Activated CD4-positive, alpha-beta T cell treated with anti-CD3 and anti-CD28 coated beads, Interleukin-2, amount 10 ng/mL, durations not matched to agents 24 days and 14 days (primary cell): ENCODE results near the gene SLC6A9. TPM values are rescaled to one million over a fixed set of nuclear protein-coding genes. Genes with fewer than 3 reads are reported as not detected.
A peak's percentile ranks its signal among the peaks of the same experiment; 100 is the strongest.

Source experiments
- DNase-seq: peaks from one replicate; pipeline ENCODE4 v3.0.0; 2022
- H3K27ac Mint-ChIP-seq: one replicate; pipeline ENCODE4 v1.8.0; 2022; ENCODE audit warnings: mild to moderate bottlenecking, mixed read lengths
- H3K27me3 Mint-ChIP-seq: one replicate; pipeline ENCODE4 v1.8.0; 2022; ENCODE audit warnings: mixed read lengths
- H3K36me3 Mint-ChIP-seq: one replicate; pipeline ENCODE4 v1.8.0; 2022; ENCODE audit warnings: low read depth, mild to moderate bottlenecking, mixed read lengths
- H3K4me1 Mint-ChIP-seq: one replicate; pipeline ENCODE4 v1.8.0; 2021; ENCODE audit warnings: mixed read lengths
- H3K4me3 Mint-ChIP-seq: one replicate; pipeline ENCODE4 v1.8.0; 2022; ENCODE audit warnings: mild to moderate bottlenecking, moderate library complexity, mixed read lengths
- H3K9me3 Mint-ChIP-seq: one replicate; pipeline ENCODE4 v1.8.0; 2021; ENCODE audit warnings: mixed read lengths
- intact Hi-C: fragments of 100-400 bp; cut with micrococcal nuclease; formaldehyde crosslinking; loops from one replicate; pipeline ENCODE4 v1.15.1; 2023
- total RNA-seq: library from RNA; stranded (reverse); gene quantifications from 2 replicates; pipeline ENCODE4 v1.2.3, GENCODE V29; 2022

The SLC6A9 gene
- total RNA-seq: 6.3 and 6.5 TPM in 2 replicates

DNA sequence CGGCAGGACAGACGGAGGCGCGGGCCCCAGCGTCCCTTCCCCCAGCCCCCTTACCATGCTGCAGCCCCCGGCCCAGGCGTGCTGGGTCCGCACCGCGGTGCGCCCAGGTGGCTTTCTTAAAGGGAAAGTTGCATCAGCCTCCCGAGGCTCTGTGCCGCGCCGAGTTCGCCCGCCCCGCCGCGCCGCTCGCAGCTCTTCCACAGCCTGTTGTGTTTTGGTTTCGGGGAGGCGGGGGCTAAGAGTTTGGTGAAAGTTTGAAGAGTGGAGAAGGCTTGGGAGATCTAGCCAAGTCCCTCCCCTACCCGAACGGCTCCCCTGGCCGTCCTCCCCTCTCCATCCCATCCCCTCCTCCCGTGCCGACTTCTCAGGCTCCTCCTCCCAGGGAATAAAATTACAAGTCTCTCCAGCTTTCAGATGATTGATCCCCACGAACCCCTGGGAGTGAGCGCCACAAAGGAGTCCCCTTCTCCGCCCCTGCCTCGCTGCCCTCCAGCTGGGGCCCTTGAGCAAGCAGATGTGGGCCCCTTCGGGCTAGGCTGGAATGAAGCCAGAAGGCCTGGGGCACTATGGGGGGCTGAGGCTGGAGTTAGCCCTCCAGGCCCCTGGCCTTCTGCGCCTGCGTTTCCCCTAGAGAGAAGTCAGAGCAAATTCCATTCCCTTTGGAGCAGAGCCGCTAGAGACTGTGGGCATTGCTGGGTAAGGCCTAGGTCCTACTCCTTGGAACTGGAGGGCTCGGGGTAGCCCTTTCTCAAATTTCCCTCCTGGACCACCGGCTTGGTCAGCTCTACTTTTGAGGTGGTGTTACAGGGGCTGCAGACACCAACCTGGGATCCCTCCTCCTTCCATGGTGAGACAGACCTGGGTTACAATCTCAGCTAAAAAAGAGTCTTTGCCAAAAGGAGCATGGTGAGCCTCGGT lies at the start of gene SLC6A9:
Gene SLC6A9, minus strand, starts transcription at position 211 of the 918 bp plus-strand sequence. CDS start 7,185 bp downstream, outside the sequence.
- no peaks in the 10 kb centered on the region for H3K9me3 Mint-ChIP-seq
- no peaks in the 10 kb centered on the region for H3K36me3 Mint-ChIP-seq
- DNase-seq: peak; percentile 84
- intact Hi-C loops: loop anchor here (2.0 to 10.0 kb wide), 4 partner anchors 57 to 1551 kb away; partner anchors contain the start of genes ATP6V0B, CFAP57, EBNA1BP2 and NASP
- H3K27me3 Mint-ChIP-seq: no peaks in the 10 kb centered on the region
- H3K4me3 Mint-ChIP-seq: peak within 1 kb of the TSS; percentile 90
- H3K4me1 Mint-ChIP-seq: peaks cover 32% of the 10 kb centered on the region
- H3K27ac Mint-ChIP-seq: peak within 1 kb of the TSS; percentile 85

DNA sequence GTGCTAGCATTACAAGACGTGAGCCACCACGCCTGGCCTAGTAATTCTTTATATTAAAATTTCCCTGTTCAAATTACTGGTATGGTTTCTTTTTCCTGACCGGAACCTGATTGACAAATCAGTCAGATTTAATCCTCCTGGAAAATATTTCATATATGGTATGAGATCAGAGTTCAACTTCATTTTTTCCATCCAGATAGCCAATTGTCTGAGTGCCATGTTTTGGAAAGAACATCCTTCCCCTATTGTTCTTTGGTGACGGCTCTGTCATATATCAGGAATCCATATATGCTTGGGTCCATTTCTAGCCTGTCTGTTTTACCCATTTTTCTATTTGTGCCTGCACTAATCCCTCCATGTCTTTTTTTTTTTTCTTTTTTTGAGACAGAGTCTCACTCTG lies 48.3 kb upstream of the SLC6A9 start:
- DNase-seq: no peak
- Mint-ChIP-seq H3K36me3 (no peaks in the 10 kb centered on the region), H3K4me1 (no peaks in the 10 kb centered on the region), H3K4me3 (no peak overlapping the region), H3K27ac (no peak overlapping the region), H3K27me3 (peaks cover 20% of the 10 kb centered on the region), H3K9me3 (no peaks in the 10 kb centered on the region)
- intact Hi-C loops: no loop called here

DNA sequence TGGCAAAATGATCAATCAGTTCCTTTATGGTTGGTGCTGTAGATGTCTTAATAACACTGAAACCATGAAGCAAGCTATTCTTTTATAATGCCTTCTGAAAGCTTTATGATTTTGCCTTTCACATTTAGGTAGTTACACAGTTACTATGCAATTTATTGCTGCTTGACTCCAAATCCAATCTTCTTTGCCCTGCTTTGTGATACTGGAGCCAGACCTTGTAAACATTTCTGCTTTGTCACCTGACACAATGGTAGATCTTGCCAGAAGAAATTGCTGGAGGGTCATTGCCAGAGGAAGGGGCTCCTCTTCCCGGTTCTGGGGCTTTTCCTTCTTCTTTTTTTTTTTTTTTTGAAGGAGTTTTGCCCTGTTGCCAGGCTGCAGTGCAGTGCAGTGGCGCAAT lies 46.8 kb upstream of the SLC6A9 start:
- DNase-seq: no peak
- H3K36me3 Mint-ChIP-seq: no peaks in the 10 kb centered on the region
- peaks cover 26% of the 10 kb centered on the region for H3K27me3 Mint-ChIP-seq
- no peaks in the 10 kb centered on the region for H3K9me3 Mint-ChIP-seq
- no peak overlapping the region for H3K27ac Mint-ChIP-seq
- intact Hi-C loops: no loop called here
- H3K4me3 Mint-ChIP-seq: no peak overlapping the region
- no peaks in the 10 kb centered on the region for H3K4me1 Mint-ChIP-seq

DNA sequence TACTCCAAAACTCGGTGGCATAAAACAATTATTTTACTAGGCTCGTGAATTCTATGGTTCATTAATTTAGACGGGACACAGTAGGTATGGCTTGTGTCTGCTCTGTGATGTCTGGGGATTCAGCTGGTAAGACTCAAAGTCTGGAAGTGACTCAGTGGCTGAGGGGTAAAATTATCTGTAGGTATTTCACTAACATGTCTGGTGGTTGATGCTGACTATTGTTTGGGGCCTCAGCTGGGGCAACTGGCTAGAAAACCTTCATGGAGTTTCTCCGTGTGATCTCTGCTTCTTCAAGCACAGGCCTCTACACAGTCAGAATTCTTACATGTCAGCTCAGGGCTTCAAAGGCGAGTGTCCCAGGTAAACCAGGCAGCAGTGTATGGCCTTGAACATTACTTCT lies 46.2 kb upstream of the SLC6A9 start:
- intact Hi-C loops: no loop called here
- no peak overlapping the region for H3K27ac Mint-ChIP-seq

DNA sequence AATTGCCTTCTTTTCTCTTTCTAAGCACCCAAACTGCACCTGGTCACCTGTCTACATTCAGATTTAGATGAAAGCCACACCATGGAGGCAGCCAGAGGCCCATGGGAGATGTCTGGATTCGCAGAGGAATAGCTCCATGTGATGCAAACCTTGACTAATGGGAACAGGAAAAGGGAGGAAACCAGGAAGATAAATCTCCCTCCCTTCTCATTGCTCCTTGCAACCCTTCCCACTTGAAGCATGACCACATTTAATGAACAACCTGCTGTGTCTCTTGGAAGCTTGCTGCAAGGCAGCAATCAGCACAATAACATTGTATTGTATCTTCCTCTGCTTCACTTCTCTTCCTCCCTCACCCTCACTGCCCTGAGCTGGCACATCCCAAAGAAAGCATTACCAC lies 44.8 kb upstream of the SLC6A9 start:
- DNase-seq: no peak
- H3K4me3 Mint-ChIP-seq: no peak overlapping the region
- H3K27ac Mint-ChIP-seq: no peak overlapping the region
- H3K9me3 Mint-ChIP-seq: no peaks in the 10 kb centered on the region
- H3K27me3 Mint-ChIP-seq: peaks cover 26% of the 10 kb centered on the region
- peaks cover 3% of the 10 kb centered on the region for H3K4me1 Mint-ChIP-seq
- intact Hi-C loops: no loop called here
- no peaks in the 10 kb centered on the region for H3K36me3 Mint-ChIP-seq

More for the DNA sequence above, 46.2 kb upstream of the SLC6A9 start:
- Mint-ChIP-seq H3K4me3 (no peak overlapping the region), H3K4me1 (no peaks in the 10 kb centered on the region), H3K27me3 (peaks cover 27% of the 10 kb centered on the region), H3K9me3 (no peaks in the 10 kb centered on the region), H3K36me3 (no peaks in the 10 kb centered on the region)
- no peak for DNase-seq

DNA sequence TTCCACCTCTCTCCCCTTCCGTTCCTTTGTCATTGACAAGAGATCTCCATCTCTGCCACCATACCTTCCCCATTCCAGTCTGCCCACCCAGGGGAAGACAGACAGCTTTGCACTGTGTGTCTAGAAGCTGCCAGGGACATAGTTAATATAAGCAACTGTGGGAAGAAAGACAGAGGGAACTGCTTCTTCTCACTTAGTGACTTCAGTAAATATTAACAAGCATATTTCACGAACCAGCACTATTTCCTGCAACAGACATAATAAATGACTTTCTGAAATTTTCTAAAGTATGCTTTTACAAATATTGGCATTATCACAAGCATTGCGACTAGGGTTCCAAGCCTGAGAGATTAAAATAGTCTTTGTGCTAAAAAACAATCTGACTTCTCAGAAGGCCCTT lies 43.2 kb upstream of the SLC6A9 start:
- Mint-ChIP-seq H3K9me3 (no peaks in the 10 kb centered on the region), H3K36me3 (no peaks in the 10 kb centered on the region), H3K27ac (no peak overlapping the region), H3K4me3 (no peak overlapping the region), H3K27me3 (peaks cover 27% of the 10 kb centered on the region), H3K4me1 (peaks cover 3% of the 10 kb centered on the region)
- intact Hi-C loops: no loop called here
- DNase-seq: no peak

DNA sequence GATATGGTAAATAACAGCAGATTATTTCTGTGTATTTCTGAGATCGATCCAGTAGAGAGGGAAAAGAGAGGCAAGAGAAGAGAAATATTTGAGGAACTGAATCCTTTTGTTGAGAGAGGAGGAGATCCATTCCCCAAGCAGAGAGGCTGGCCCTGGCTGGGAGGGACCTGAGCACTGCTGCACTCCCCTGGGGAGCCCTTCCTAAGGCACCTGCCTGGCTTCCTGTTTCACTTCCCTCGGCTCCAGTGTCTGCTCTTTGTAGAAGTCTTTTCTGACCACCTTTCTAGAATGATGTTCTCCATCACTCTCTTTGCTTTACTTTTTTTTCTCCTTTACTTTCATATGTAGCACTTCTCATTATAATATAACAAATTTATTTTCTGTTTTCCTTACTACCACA lies 42.3 kb upstream of the SLC6A9 start:
- peaks cover 3% of the 10 kb centered on the region for H3K4me1 Mint-ChIP-seq
- no peak for DNase-seq
- no peaks in the 10 kb centered on the region for H3K9me3 Mint-ChIP-seq
- H3K27ac Mint-ChIP-seq: no peak overlapping the region
- H3K4me3 Mint-ChIP-seq: no peak overlapping the region
- no peaks in the 10 kb centered on the region for H3K36me3 Mint-ChIP-seq
- peaks cover 26% of the 10 kb centered on the region for H3K27me3 Mint-ChIP-seq
- intact Hi-C loops: no loop called here

DNA sequence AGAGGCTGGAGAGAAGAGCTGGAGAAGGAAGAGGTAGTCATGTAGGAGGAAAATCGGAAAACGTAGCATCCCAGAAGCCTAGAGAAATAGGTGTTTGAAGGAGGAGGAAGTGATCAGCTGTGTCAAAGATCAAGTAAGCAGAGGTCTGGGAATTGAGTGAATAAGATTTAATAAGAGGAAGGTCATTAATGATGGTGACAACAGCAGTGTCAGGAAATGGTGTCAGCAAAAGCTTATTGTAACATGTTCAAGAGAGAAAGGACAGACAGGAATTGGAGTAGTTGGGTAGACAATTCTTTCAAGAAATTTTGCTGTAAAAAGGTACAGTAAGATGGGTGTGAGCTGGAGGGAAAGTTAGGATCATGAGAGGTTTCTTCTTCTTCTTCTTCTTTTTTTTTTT lies 41.6 kb upstream of the SLC6A9 start:
- H3K27me3 Mint-ChIP-seq: peaks cover 26% of the 10 kb centered on the region
- intact Hi-C loops: no loop called here
- no peak overlapping the region for H3K27ac Mint-ChIP-seq
- H3K4me3 Mint-ChIP-seq: no peak overlapping the region
- peaks cover 3% of the 10 kb centered on the region for H3K4me1 Mint-ChIP-seq
- H3K36me3 Mint-ChIP-seq: no peaks in the 10 kb centered on the region
- no peak for DNase-seq
- H3K9me3 Mint-ChIP-seq: no peaks in the 10 kb centered on the region

DNA sequence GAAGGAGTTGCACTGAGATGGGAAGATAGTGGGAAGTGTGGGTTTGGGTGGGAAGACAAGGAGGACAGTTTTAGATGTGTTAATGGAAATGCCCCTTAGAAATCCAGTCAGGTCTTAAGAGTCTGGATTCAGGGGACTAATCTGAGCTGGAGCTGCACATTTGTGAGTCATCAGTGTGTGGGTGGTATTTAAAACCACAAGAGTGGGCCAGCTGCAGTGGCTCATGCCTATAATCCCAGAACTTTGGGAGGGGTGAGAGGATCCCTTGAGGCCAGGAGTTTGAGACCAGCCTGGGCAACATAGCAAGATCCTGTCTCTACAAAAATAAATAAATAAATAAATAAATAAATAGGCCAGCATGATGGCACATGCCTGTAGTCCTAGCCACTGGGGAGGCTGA lies 40.9 kb upstream of the SLC6A9 start:
- Mint-ChIP-seq H3K4me1 (peaks cover 3% of the 10 kb centered on the region), H3K27ac (no peak overlapping the region), H3K9me3 (no peaks in the 10 kb centered on the region), H3K36me3 (no peaks in the 10 kb centered on the region), H3K4me3 (no peak overlapping the region), H3K27me3 (peaks cover 28% of the 10 kb centered on the region)
- intact Hi-C loops: no loop called here
- DNase-seq: no peak

DNA sequence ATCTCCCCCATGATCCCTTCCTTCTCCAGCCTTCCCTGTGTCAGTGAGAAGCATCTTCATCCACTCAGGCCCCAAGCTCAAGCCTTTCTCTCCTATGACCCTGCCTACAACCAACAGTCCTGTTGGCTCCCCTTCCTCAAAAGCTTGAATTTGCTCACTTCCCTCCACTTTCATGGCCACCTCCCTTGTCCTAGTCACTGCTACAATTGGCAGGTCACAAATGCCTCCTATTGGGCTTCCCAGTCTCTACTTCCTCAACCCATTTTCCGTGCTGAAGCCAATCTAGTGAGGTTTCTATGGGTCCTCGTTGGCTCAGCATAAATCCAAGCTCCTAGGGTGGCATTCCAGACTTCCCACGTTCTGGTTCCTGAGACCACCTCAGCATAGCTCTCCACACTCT lies 40.2 kb upstream of the SLC6A9 start:
- Mint-ChIP-seq H3K9me3 (no peaks in the 10 kb centered on the region), H3K27ac (no peak overlapping the region), H3K36me3 (no peaks in the 10 kb centered on the region), H3K4me1 (peaks cover 3% of the 10 kb centered on the region), H3K4me3 (no peak overlapping the region), H3K27me3 (peaks cover 28% of the 10 kb centered on the region)
- intact Hi-C loops: no loop called here
- DNase-seq: no peak

DNA sequence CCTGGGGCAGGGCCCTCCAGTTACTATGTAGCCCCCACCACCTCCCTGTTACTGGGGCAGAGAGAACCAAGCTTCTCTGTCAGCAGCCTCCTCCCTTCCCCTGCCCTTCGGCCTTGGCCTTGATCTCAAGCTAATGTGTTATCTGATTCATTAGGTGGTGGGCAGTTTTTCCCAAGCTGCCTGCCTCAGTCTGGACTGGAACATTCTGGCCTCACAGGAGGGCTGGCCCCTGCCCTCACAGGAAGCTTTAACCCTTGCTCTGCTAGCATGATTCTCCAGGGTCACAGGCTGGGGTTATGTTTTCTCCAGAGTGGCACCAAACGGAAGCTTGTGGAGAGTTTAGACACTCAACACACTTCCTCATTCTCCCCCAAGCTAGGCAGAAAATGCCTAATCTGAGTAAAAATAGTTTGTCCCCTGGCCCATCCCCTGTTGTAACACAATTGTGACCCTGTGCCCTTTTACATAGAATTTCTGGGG lies 37.2 kb upstream of the SLC6A9 start:
- Mint-ChIP-seq H3K36me3 (no peaks in the 10 kb centered on the region), H3K9me3 (no peaks in the 10 kb centered on the region), H3K27ac (no peak overlapping the region), H3K27me3 (peaks cover 20% of the 10 kb centered on the region), H3K4me1 (peaks cover 3% of the 10 kb centered on the region), H3K4me3 (no peak overlapping the region)
- intact Hi-C loops: no loop called here
- DNase-seq: no peak

DNA sequence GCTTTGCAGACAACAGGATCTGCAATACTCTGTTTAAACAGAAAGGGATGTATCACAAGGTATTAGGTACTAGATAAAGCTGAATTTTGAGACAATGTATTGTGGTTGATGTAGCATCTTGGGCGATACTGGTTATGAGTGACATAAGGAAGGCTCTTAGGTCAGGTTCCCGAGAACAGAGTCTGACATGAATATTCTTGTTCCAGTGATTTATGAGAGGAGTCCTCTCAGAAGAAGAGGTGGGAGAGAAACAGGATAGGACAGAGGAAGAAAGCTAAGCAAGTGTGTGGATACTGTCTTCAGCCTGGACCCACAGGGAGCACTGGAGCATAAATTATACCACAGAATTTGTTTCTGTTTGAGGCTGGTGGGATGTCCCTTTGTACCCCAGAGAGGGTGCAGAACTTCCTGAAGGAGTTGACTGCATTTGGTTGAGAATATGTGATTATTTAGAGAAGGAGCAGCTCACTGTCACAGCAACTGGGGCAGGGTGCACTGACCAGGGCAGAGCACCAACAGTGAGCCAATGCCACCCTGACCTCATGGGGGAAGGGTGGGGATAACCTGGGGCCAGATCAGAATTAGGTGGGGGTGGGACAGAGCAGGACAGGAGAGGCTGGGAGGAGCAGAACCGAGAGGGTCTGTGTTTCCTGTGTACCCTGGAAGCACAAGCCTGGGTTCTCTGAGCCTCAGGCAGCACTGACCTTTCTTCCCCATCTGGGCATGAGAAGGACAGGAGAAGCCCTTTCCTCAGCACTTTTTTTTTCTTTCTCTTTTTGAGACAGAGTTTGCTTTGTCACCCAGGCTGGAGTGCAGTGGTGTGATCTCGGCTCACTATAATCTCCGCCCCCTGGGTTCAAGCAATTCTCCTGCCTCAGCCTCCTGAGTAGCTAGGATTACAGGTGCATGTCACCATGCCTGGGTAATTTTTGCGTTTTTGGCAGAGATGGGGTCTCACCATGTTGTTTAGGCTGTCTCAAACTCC lies 36.3 kb upstream of the SLC6A9 start:
- Mint-ChIP-seq H3K4me3 (no peak overlapping the region), H3K9me3 (no peaks in the 10 kb centered on the region), H3K4me1 (peaks cover 3% of the 10 kb centered on the region), H3K27me3 (peaks cover 21% of the 10 kb centered on the region), H3K36me3 (no peaks in the 10 kb centered on the region), H3K27ac (no peak overlapping the region)
- intact Hi-C loops: no loop called here
- no peak for DNase-seq

DNA sequence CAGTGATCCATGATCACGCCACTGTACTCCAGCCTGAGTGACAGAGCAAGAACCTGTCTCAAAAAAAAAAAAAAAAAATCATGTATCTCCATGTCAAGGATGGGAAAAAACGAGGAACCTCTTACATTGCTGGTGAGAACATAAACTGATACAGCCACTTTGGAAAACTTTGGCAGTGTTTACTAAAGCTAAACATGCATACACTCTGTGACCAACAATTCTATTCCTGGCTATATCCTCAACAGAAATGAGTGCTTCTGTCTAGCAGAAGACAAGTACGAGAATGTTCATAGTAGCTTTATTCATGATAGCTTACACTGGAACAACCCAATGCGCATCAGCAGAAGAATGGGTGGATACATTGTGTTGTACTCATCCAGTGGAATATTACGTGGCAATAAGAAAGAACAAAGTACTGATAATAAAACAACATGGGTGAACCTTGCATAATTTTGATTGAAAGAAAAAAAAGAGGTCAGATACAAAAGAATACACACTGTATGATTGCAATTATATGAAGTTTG lies 31.5 kb upstream of the SLC6A9 start:
- no peaks in the 10 kb centered on the region for H3K4me1 Mint-ChIP-seq

More for the DNA sequence above, 31.5 kb upstream of the SLC6A9 start:
- Mint-ChIP-seq H3K4me3 (no peak overlapping the region), H3K27me3 (peaks cover 27% of the 10 kb centered on the region), H3K36me3 (no peaks in the 10 kb centered on the region), H3K9me3 (no peaks in the 10 kb centered on the region), H3K27ac (no peak overlapping the region)
- DNase-seq: no peak
- intact Hi-C loops: no loop called here
